Body of pancreas (tissue), 4 donors: Measurements from ENCODE around the gene MYCBP2. TPM values are rescaled to one million over a fixed set of nuclear protein-coding genes. Genes with fewer than 3 reads are reported as not detected.

ENCODE experiments used
- ATAC-seq: fragments of 150-250 bp; one replicate; pipeline ENCODE4 v1.9.1; 2016
- DNase-seq, 4 donors: peaks; one replicate each; pipeline ENCODE4 v3.0.0-alpha.2; 2019
- H3K27ac ChIP-seq, 4 donors: fragments of 200-600 bp; sonication (generic); 1 replicate in 3 of 4; 2 replicates in 1 of 4; pipeline versions ENCODE4 v1.5.1 to v1.6.1; 2016 to 2019; ENCODE audit warnings: mild to moderate bottlenecking in 1 of 4, mixed read lengths in 1 of 4, moderate library complexity in 1 of 4
- H3K27me3 ChIP-seq, 2 donors: fragments of 200-600 bp; sonication (generic); one replicate each; pipeline ENCODE4 v1.6.0; 2016; ENCODE audit warnings: mild to moderate bottlenecking in 1 of 2
- H3K36me3 ChIP-seq, 2 donors: fragments of 200-600 bp; sonication (generic); replicated peaks in 1 of 2; 2 replicates each; pipeline ENCODE4 v1.5.1; 2016; ENCODE audit warnings: low read depth in 2 of 2; ENCODE audit not compliant: insufficient read depth in 1 of 2
- H3K4me1 ChIP-seq: fragments of 200-600 bp; sonication (generic); one replicate; pipeline ENCODE4 v1.6.0; 2016
- H3K4me3 ChIP-seq, 2 donors: fragments of 200-600 bp; sonication (generic); 1 replicate in 1 of 2; 2 replicates in 1 of 2; pipeline ENCODE4 v1.5.1; 2016 to 2019
- H3K9me3 ChIP-seq, 3 donors: fragments of 200-600 bp; sonication (generic); 1 replicate in 2 of 3; 2 replicates in 1 of 3; pipeline ENCODE4 v1.5.1; 2016
- POLR2A ChIP-seq, 3 donors: fragments of 450-650 bp; IDR thresholded peaks; one replicate each; pipeline ENCODE4 v1.6.1; 2016; ENCODE audit warnings: antibody characterized with exemption in 3 of 3, mild to moderate bottlenecking in 2 of 3
- WGBS, 2 donors: methylation state at CpG; one replicate each; pipeline ENCODE4 v1.1.5; 2017; 5-methylcytosine and 5-hydroxymethylcytosine counted together
- intact Hi-C: fragments of 100-400 bp; cut with DNase I; formaldehyde crosslinking; loops from one replicate; pipeline ENCODE4 v1.15.1; 2023
- total RNA-seq, 2 donors: library from RNA; depleted of rRNA; stranded (reverse); fragments of >200 nt; gene quantifications; one replicate each; pipeline ENCODE4 v1.1.0, GENCODE V29; 2016
- TF ChIP-seq, protein P1 (sequence below), 7 experiments: fragments of 450-650 bp in 4 of 7; fragments of 200-600 bp in 3 of 7; sonication (generic) in 3 of 7; IDR thresholded peaks; one replicate each; pipeline ENCODE4 v1.5.1; 2016 to 2019; ENCODE audit warnings: antibody characterized with exemption in 7 of 7

Gene MYCBP2
- total RNA-seq, 2 donors from 2014 or later: 85.9 to 127 TPM

- 92 to 100% methylated on average over 1 of the region's 1 CpG for WGBS, 2 donors
- no peaks in the 10 kb centered on the region for H3K4me1 ChIP-seq
- no peaks in the 10 kb centered on the region for H3K9me3 ChIP-seq
- H3K27ac ChIP-seq: no peak overlapping the region
- intact Hi-C loops: no loop called here
- DNase-seq (no peak), ATAC-seq (no peak)
- H3K36me3 ChIP-seq: peaks cover 0 to 8% of the 10 kb centered on the region in 2 donors
- H3K27me3 ChIP-seq: no peaks in the 10 kb centered on the region
- no peak overlapping the region for H3K4me3 ChIP-seq
- TF ChIP-seq, protein P1, sequence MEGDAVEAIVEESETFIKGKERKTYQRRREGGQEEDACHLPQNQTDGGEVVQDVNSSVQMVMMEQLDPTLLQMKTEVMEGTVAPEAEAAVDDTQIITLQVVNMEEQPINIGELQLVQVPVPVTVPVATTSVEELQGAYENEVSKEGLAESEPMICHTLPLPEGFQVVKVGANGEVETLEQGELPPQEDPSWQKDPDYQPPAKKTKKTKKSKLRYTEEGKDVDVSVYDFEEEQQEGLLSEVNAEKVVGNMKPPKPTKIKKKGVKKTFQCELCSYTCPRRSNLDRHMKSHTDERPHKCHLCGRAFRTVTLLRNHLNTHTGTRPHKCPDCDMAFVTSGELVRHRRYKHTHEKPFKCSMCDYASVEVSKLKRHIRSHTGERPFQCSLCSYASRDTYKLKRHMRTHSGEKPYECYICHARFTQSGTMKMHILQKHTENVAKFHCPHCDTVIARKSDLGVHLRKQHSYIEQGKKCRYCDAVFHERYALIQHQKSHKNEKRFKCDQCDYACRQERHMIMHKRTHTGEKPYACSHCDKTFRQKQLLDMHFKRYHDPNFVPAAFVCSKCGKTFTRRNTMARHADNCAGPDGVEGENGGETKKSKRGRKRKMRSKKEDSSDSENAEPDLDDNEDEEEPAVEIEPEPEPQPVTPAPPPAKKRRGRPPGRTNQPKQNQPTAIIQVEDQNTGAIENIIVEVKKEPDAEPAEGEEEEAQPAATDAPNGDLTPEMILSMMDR (IDR thresholded peaks at IDR 0.05): no peak
- no peak for TF ChIP-seq POLR2A (IDR thresholded peaks at IDR 0.05)
These were observed 202.5 kb downstream of the MYCBP2 start for GRCh38 chr13:77124423-77124822.

DNA sequence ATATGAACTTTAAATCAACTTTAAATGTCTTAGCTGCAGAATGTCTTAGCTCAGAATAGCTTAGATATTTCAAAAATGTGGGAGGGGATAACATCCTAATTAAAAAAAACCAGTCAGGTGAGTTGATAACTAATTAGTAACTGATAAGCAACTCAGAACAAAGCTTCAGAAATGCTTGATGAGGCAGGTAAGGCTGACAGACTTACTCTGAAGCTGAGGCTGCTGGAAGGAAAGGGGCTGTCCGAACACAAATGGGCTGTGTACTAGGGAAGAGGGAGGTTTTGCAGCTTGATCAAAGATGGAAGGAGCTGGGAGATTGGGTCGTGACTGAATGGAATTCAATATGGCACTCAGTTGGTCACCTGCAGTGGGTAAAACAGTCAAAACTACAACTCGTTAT, 208.8 kb downstream of the MYCBP2 start:
- no peaks in the 10 kb centered on the region for H3K4me1 ChIP-seq
- intact Hi-C loops: no loop called here
- no peaks in the 10 kb centered on the region for H3K27me3 ChIP-seq
- ATAC-seq (no peak), DNase-seq (no peak)
- TF ChIP-seq POLR2A (IDR thresholded peaks at IDR 0.05): no peak
- TF ChIP-seq, protein P1 (IDR thresholded peaks at IDR 0.05): no peak
- no peak overlapping the region for H3K4me3 ChIP-seq
- H3K36me3 ChIP-seq: peaks cover 0 to 5% of the 10 kb centered on the region in 2 donors
- no peak overlapping the region for H3K27ac ChIP-seq
- no peaks in the 10 kb centered on the region for H3K9me3 ChIP-seq
- 84 to 87% methylated on average over 3 of the region's 3 CpGs for WGBS, 2 donors

DNA sequence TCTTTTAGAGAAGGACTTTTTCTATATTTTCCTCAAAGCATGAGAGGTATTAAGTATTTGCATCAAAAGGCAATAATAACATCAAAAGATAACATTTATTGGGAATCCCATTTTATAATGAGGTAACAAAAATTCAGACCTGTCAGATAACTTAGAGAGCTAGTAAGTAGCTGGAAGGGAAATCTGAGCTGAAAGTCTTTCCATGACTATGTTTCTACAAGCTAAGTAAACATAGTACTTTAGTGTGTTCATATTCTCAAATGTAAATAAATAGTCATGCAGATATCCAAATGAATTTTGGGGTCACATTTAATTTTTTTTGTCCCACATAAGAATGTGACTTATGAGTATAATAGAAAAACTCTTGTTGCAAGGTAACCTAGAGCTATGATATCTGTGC, 212.6 kb downstream of the MYCBP2 start:
- Histone ChIP-seq H3K36me3 (peaks cover 0 to 5% of the 10 kb centered on the region in 2 donors), H3K4me1 (no peaks in the 10 kb centered on the region), H3K9me3 (no peaks in the 10 kb centered on the region), H3K4me3 (no peak overlapping the region), H3K27ac (no peak overlapping the region), H3K27me3 (no peaks in the 10 kb centered on the region)
- no peak for TF ChIP-seq POLR2A (IDR thresholded peaks at IDR 0.05)
- TF ChIP-seq, protein P1 (IDR thresholded peaks at IDR 0.05): no peak
- ATAC-seq (no peak), DNase-seq (no peak)
- intact Hi-C loops: no loop called here

DNA sequence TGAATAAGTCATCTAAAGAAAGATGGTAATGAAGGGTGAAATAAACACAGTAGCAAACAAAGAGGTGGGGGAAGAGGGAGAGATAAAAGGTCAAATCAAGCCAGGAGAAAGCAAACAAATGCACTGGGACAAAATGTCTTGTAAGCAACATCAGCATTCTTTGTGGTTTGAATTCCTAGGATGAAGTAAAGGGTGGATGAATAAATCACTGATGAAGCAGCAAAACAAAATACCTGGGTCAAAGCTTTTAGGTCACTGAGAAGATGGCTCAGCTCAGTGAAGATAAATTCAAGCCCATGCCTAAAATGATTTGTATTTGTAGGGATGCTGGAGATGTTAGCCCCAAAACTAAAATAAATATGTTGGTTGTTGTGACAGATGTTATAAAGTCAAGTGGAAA, 213.4 kb downstream of the MYCBP2 start:
- peaks cover 0 to 5% of the 10 kb centered on the region in 2 donors for H3K36me3 ChIP-seq
- no peaks in the 10 kb centered on the region for H3K4me1 ChIP-seq
- H3K27ac ChIP-seq: no peak overlapping the region
- no peak overlapping the region for H3K4me3 ChIP-seq
- no peaks in the 10 kb centered on the region for H3K27me3 ChIP-seq
- H3K9me3 ChIP-seq: no peaks in the 10 kb centered on the region
- intact Hi-C loops: no loop called here
- DNase-seq (no peak), ATAC-seq (no peak)
- TF ChIP-seq, protein P1 (IDR thresholded peaks at IDR 0.05): no peak
- no peak for TF ChIP-seq POLR2A (IDR thresholded peaks at IDR 0.05)

- H3K36me3 ChIP-seq: no peaks in the 10 kb centered on the region
- no peak overlapping the region for H3K4me3 ChIP-seq
- WGBS, 2 donors: 96 to 97% methylated on average over 2 of the region's 2 CpGs
- no peaks in the 10 kb centered on the region for H3K4me1 ChIP-seq
- H3K27me3 ChIP-seq: no peaks in the 10 kb centered on the region
- H3K9me3 ChIP-seq: no peaks in the 10 kb centered on the region
- DNase-seq (no peak), ATAC-seq (no peak)
- H3K27ac ChIP-seq: no peak overlapping the region
- no peak for TF ChIP-seq POLR2A (IDR thresholded peaks at IDR 0.05)
- TF ChIP-seq, protein P1 (IDR thresholded peaks at IDR 0.05): no peak
- intact Hi-C loops: no loop called here
These were observed 221.8 kb downstream of the MYCBP2 start for GRCh38 chr13:77105051-77105450.
